ENCODE results near the gene KIRREL3.

KIRREL3 gene

GRCh38 chr11:126479178-126479930 lies 521.2 kb downstream of the KIRREL3 start:
- no peak for DNase-seq

GRCh38 chr11:126478466-126478865 lies 522.1 kb downstream of the KIRREL3 start:
- no peak for DNase-seq

GRCh38 chr11:126477535-126478305 lies 522.9 kb downstream of the KIRREL3 start:
- DNase-seq, result no peak

GRCh38 chr11:126476977-126477376 lies 523.6 kb downstream of the KIRREL3 start:
- DNase-seq, result no peak

GRCh38 chr11:126476266-126476924 lies 524.2 kb downstream of the KIRREL3 start:
- no peak for DNase-seq

GRCh38 chr11:126475014-126475991 lies 525.3 kb downstream of the KIRREL3 start:
- DNase-seq, result no peak

- DNase-seq, result no peak
Measured at GRCh38 chr11:126474220-126474619, 526.4 kb downstream of the KIRREL3 start.

GRCh38 chr11:126473269-126473668 lies 527.3 kb downstream of the KIRREL3 start:
- DNase-seq, result no peak

- no peak for DNase-seq
Measured at GRCh38 chr11:126469311-126469710, 531.3 kb downstream of the KIRREL3 start.

- no peak for DNase-seq
Measured at GRCh38 chr11:126468102-126468521, 532.5 kb downstream of the KIRREL3 start.

- DNase-seq, result no peak
Measured at GRCh38 chr11:126467471-126467870, 533.1 kb downstream of the KIRREL3 start.

- no peak for DNase-seq
Measured at GRCh38 chr11:126467046-126467370, 533.6 kb downstream of the KIRREL3 start.

GRCh38 chr11:126466236-126467045 lies 534.1 kb downstream of the KIRREL3 start:
- DNase-seq, result no peak

- DNase-seq, result no peak
Measured at GRCh38 chr11:126465573-126466188, 534.9 kb downstream of the KIRREL3 start.

- DNase-seq, result no peak
Measured at GRCh38 chr11:126464796-126465195, 535.8 kb downstream of the KIRREL3 start.

GRCh38 chr11:126462422-126462821 lies 538.1 kb downstream of the KIRREL3 start:
- no peak for DNase-seq

- DNase-seq, result no peak
Measured at GRCh38 chr11:126461996-126462395, 538.6 kb downstream of the KIRREL3 start.

- DNase-seq, result no peak
Measured at GRCh38 chr11:126461096-126461440, 539.5 kb downstream of the KIRREL3 start.

- DNase-seq, result no peak
Measured at GRCh38 chr11:126460417-126461095, 540.0 kb downstream of the KIRREL3 start.

GRCh38 chr11:126459691-126460281 lies 540.8 kb downstream of the KIRREL3 start:
- DNase-seq, result no peak

Data from activated CD4-positive, alpha-beta T cell treated with anti-CD3 and anti-CD28 coated beads for 4 hours (primary cell).